GM19372 (cell line): ENCODE results near the gene CT45A8.
"Not testable (repeated sequence)": the region's sequence is repeated elsewhere in the genome, so short reads cannot be mapped to it uniquely, and the experiment has no call there.

Source experiments
- ATAC-seq: cut with Tn5 transposase; IDR thresholded peaks from one replicate; pipeline ENCODE4 v1.9.1; 2021; ENCODE audit warnings: mild to moderate bottlenecking, low read depth, moderate library complexity; ENCODE audit not compliant: unreplicated experiment

Gene CT45A8

GRCh38 chrX:135854438-135854837, at the start of gene CT45A8:
TSS of gene CT45A8 (minus strand) at chrX:135854538. CDS start at chrX:135850783, 3,755 bp downstream.
- not testable (repeated sequence) for ATAC-seq

GRCh38 chrX:135893294-135893817, 39.0 kb upstream of the CT45A8 start, which contains the start of the genes CT45A10 and SAGE1:
TSS of gene CT45A10 (minus strand) at chrX:135893444. CDS start at chrX:135885344, 8,100 bp downstream.
TSS of gene SAGE1 (plus strand) at chrX:135893716. CDS start at chrX:135896243, 2,527 bp downstream.
- no peak for ATAC-seq

- no peak for ATAC-seq
Observed at GRCh38 chrX:135892781-135893180, 38.4 kb upstream of the CT45A8 start.

- ATAC-seq = no peak
Observed at GRCh38 chrX:135890087-135890585, 35.8 kb upstream of the CT45A8 start.

- ATAC-seq = not testable (repeated sequence)
Observed at GRCh38 chrX:135888976-135889375, 34.6 kb upstream of the CT45A8 start.

- not testable (repeated sequence) for ATAC-seq
Observed at GRCh38 chrX:135888230-135888629, 33.9 kb upstream of the CT45A8 start.

GRCh38 chrX:135882741-135883140, 28.4 kb upstream of the CT45A8 start:
- not testable (repeated sequence) for ATAC-seq

- ATAC-seq = not testable (repeated sequence)
Observed at GRCh38 chrX:135871712-135872111, 17.4 kb upstream of the CT45A8 start, which contains the start of gene CT45A9. TSS of gene CT45A9 (minus strand) at chrX:135871812. CDS start at chrX:135868061, 3,751 bp downstream.

GRCh38 chrX:135837180-135837579, 17.2 kb downstream of the CT45A8 start, which contains the start of gene CT45A7:
TSS of gene CT45A7 (minus strand) at chrX:135837280. CDS start at chrX:135833533, 3,747 bp downstream.
- ATAC-seq = not testable (repeated sequence)

- not testable (repeated sequence) for ATAC-seq
Observed at GRCh38 chrX:135819912-135820311, 34.4 kb downstream of the CT45A8 start, which contains the start of gene CT45A2. TSS of gene CT45A2 (minus strand) at chrX:135820012. CDS start at chrX:135816265, 3,747 bp downstream.

GRCh38 chrX:135802687-135803086, 51.7 kb downstream of the CT45A8 start, which contains the start of gene CT45A6:
TSS of gene CT45A6 (minus strand) at chrX:135802787. CDS start at chrX:135798993, 3,794 bp downstream.
- ATAC-seq = not testable (repeated sequence)
